ENCODE results near the gene ERBB2.
"Not testable (repeated sequence)": the region's sequence is repeated elsewhere in the genome, so short reads cannot be mapped to it uniquely, and the experiment has no call there.

The ERBB2 gene

DNA sequence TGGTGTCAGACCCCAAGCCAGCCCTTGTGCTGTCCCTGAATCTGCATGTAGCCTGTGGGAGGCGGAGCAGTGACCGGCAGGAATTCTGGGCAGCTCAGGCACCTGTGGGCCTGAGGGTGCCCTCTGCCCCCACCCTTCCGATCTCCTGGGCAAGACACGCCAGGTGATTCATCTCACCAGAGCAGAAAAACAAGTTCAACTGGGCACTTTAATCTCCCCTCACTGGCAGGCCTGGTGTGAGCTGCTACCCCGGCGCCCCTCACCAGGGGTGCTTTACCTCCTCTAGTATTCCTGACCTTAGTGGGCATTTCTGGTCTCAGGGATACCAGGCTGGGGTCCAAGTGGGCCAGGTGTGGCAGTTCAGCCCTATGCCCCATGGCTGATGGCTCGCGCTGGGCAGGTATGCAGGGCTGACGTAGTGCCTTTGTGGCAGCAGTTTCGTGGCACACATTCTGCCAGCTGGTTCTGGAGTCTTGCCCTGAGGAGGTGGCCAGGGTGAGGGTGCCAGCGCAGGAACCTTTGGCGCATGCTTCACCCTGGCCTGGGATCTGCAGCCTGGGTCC is 6.0 kb downstream of the ERBB2 start:
- DNase-seq: no peak

DNA sequence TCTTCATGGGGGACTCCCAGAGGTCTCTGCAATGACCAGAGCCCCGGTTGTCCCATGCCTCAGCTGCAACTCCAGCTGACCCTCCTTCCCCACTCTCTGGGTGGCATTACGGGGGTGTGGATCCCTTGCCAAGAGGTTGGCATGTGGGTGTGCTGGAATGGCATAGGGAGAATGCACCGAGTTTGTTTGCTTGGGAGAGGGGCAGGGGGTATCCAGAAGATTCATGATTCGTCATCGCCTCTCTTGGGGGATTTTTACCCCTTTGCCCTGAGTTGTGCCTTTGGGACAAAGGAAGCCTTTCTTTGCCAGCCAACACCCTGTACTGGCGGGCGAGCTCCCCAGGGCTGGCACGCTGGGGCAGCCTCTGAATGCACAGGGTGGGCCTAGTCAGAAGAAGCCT is 6.5 kb downstream of the ERBB2 start:
- no peak for DNase-seq

DNA sequence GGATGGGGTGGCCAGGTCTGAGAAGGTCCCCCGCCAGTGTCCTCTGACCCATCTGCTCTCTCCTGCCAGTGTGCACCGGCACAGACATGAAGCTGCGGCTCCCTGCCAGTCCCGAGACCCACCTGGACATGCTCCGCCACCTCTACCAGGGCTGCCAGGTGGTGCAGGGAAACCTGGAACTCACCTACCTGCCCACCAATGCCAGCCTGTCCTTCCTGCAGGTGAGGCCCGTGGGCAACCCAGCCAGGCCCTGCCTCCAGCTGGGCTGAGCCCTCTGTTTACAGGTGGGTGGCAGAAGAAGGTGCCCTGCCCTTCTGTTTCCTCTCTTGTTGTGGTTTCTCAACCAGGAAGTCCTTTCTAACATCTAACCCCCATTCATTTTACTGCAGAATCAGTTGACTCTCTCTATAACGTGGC is 7.1 kb downstream of the ERBB2 start:
- DNase-seq: no peak

DNA sequence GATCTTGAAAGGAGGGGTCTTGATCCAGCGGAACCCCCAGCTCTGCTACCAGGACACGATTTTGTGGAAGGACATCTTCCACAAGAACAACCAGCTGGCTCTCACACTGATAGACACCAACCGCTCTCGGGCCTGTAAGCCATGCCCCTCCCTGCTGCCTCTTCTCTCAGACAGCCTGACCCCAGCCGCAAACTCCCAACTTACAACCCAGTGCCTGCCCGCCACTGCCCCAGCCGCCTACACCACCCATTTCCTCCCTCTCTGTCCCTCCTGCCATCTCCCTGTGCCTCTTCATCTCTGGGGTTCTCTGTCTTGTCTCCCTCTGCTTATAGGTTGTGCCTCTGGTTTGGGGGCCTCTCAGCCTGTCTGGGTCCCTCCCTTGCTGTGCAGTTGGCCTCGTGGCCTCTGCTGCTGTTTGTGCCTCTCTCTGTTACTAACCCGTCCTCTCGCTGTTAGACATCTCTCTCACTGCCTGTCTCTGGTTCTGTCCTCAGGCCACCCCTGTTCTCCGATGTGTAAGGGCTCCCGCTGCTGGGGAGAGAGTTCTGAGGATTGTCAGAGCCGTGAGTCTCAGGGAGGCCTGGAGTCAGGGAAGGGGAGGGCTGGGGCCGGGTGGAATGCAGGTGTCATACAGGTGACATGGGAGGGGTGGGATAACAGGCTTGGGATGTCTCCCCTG is 9.6 kb downstream of the ERBB2 start:
- DNase-seq: no peak

DNA sequence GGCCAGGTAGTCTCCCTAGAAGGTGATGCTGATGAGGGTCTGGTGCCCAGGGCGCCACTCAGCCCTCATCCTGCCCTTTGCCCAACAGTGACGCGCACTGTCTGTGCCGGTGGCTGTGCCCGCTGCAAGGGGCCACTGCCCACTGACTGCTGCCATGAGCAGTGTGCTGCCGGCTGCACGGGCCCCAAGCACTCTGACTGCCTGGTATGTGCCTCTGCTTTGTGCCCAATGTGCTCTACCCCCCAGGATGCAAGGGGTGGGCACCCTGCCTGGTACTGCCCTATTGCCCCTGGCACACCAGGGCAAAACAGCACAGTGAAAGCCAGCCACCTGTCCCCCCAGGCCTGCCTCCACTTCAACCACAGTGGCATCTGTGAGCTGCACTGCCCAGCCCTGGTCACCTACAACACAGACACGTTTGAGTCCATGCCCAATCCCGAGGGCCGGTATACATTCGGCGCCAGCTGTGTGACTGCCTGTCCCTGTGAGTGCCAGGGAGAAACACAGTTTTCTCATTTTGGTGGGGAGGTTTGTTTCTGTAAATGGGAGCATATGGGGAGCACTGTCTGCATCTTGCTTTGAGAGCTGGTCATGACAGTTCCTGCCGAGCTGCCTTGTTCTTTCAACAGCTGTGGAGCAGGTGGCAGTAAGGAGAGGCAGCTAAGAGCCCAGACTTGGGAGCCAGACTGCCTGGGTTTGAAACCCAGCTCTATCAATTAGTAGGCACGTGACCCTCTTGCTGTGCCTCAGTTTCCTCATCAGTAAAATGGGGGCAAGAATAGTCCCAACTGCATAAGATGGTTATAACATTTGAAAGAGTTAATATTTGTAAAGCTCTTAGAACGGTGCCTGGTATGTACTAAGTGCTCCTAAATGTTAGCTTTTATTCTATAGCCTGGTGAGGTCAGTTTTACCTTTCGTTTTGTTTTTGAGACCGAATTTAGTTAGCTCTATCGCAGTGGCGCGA is 10.4 kb downstream of the ERBB2 start:
- DNase-seq: no peak

DNA sequence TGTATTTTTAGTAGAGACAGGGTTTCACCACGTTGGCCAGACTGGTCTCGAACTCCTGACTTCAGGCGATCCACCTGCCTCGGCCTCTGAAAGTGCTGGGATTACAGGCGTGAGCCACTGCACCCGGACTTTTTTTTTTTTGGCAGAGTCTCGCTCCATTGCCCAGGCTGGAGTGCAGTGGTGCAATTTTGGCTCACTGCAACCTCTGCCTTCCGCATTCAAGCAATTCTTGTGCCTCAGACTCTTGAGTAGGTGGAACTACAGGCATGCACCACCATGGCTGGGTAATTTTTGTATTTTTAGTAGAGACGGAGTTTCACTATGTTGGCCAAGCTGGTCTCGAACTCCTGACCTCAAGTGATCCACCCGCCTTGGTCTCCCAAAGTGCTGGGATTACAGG is 11.2 kb downstream of the ERBB2 start:
- not testable (repeated sequence) for DNase-seq

DNA sequence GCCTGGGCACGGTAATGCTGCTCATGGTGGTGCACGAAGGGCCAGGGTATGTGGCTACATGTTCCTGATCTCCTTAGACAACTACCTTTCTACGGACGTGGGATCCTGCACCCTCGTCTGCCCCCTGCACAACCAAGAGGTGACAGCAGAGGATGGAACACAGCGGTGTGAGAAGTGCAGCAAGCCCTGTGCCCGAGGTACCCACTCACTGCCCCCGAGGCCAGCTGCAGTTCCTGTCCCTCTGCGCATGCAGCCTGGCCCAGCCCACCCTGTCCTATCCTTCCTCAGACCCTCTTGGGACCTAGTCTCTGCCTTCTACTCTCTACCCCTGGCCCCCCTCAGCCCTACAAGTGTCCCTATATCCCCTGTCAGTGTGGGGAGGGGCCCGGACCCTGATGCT is 12.0 kb downstream of the ERBB2 start:
- DNase-seq: no peak

DNA sequence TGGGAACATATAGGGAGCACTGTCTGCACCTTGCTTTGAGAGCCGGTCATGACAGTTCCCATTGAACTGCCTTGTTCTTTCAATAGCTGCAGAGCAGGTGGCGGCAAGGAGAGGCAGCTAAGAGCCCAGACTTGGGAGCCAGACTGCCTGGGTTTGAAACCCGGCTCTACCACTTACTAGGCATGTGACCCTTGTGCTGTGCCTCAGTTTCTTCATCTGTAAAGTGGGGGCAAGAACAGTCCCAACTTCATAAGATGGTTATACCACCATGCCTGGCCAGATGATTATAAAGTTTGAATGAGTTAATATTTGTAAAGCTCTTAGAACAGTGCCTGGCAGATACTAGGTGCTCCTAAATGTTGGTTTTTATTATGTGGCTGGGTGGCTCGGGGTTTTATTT is 14.4 kb downstream of the ERBB2 start:
- DNase-seq: no peak

DNA sequence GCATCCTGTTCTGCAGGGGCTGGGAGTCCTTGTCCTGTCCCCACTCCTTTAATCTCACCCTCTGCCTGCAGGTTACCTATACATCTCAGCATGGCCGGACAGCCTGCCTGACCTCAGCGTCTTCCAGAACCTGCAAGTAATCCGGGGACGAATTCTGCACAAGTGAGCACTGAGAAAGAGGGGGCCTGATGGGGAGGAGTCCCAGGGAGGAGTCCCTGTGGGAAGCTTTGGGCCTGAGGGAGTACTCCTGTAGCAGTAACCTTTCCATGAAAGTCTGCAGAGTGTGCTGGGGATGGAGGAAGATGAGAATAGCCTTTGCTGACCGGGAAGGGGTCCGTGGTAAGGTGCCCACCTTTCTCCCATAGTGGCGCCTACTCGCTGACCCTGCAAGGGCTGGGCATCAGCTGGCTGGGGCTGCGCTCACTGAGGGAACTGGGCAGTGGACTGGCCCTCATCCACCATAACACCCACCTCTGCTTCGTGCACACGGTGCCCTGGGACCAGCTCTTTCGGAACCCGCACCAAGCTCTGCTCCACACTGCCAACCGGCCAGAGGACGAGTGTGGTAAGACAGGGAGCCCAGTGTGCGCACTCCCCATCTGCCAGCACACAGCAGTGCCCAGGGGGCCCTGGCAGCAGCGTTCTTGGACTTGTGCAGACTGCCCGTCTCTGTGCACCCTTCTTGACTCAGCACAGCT is 15.7 kb downstream of the ERBB2 start:
- DNase-seq: no peak

DNA sequence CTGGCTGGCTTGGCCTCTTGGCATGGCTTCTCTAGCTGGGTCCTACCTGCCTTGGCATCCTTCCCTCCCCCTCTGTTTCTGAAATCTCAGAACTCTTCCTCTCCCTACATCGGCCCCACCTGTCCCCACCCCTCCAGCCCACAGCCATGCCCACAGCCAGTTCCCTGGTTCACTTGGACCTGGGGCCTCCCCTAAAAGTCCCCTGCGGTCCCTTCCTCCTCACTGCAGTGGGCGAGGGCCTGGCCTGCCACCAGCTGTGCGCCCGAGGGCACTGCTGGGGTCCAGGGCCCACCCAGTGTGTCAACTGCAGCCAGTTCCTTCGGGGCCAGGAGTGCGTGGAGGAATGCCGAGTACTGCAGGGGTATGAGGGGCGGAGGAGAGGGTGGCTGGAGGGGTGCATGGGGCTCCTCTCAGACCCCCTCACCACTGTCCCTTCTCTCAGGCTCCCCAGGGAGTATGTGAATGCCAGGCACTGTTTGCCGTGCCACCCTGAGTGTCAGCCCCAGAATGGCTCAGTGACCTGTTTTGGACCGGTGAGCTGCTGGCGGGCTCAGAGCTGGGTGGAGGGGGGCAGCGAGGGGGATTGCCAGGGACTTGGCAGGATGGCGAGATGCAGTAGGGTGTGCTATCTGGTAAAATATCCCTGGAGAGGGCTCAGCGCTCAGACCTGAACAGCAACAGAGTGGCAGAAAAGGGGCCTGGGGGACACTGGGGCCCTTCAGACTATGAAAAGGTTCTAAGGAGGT is 16.4 kb downstream of the ERBB2 start:
- no peak for DNase-seq

DNA sequence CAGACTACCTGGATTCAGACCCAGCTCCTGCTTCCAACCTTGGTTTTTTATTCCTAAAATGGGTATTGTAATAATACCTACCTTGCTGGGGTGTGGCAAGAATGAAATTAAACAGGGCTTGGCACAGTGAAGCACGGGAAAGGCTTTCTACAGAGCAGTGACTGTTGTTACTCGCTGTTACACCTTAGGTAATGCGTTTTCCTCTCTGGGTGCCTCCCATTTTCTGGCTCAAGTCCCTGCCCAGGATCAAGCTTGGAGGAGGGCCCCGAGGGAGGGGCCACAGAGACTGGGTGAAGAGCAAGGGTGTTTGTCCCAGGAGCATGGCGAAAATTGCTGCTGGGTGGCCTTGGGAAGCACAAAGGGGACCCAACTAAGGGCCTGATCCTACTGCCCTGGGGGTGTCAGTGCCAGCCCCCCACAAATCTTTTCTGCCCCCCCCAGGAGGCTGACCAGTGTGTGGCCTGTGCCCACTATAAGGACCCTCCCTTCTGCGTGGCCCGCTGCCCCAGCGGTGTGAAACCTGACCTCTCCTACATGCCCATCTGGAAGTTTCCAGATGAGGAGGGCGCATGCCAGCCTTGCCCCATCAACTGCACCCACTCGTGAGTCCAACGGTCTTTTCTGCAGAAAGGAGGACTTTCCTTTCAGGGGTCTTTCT is 17.1 kb downstream of the ERBB2 start:
- no peak for DNase-seq

DNA sequence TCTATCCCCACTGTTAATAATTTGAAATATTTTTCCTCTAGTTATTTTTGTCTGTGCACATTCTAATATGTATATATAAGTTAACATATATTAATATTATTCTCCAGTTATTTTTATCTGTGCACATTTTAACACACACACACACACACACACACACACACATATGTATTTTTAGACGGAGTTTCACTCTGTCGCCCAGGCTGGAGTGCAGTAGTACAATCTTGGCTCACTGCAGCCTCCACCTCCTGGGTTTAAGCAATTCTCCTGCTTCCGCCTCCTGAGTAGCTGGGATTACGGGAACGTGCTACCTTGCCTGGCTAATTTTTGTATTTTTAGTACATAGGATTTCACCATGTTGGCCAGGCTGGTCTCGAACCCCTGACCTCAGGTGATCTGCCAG is 17.8 kb downstream of the ERBB2 start:
- DNase-seq: no peak

DNA sequence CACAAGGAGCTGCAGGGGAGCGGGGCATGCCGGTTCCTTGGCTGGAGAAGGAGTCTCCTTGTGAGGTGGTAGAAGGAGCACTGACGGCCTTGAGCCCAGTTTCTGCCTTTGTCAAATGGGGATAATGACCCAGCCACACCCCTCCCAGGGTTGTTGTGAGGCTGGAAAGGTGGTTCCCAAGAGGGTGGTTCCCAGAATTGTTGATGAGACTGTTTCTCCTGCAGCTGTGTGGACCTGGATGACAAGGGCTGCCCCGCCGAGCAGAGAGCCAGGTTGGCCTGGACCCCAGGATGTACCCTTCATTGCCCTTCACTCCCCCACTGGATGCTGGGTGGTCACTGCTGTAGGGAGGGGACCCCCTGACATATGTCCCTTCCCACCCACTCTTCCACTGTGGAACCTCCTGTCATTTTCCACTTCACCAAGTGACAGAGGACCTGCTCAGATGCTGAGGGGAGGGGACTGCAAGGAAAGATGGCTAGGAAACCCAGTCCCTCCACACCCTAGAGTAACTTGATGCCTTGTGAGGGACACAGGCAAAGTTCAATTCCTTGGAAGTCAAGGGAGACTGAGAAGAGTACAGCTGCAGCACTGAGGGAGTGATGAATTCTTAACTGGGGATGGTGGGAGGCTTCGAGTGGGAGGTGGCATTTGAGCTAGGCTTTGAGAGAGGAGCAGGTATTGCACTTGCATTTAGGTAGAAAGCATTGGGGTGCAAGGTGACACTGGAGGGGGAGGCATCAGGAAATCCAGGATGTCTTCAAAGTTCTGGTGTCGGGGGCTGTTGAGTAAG is 19.9 kb downstream of the ERBB2 start:
- no peak for DNase-seq

DNA sequence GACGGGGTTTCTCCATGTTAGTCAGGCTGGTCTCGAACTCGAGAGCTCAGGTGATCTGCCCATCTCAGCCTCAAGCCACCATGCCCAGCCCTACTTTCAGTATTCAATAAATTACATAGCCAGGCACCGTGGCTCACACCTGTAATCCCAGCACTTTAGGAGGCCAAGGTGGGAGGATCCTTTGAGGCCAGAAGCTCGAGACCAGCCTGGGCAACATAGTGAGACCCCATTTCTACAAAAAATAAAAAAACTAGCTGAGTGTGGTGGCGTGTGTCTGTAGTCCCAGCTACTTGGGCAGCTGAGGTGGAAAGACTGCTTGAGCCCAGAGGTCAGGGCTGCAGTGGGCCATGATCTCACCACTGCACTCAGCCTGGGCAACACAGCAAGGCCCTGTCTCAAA is 22.2 kb downstream of the ERBB2 start:
- no peak for DNase-seq

DNA sequence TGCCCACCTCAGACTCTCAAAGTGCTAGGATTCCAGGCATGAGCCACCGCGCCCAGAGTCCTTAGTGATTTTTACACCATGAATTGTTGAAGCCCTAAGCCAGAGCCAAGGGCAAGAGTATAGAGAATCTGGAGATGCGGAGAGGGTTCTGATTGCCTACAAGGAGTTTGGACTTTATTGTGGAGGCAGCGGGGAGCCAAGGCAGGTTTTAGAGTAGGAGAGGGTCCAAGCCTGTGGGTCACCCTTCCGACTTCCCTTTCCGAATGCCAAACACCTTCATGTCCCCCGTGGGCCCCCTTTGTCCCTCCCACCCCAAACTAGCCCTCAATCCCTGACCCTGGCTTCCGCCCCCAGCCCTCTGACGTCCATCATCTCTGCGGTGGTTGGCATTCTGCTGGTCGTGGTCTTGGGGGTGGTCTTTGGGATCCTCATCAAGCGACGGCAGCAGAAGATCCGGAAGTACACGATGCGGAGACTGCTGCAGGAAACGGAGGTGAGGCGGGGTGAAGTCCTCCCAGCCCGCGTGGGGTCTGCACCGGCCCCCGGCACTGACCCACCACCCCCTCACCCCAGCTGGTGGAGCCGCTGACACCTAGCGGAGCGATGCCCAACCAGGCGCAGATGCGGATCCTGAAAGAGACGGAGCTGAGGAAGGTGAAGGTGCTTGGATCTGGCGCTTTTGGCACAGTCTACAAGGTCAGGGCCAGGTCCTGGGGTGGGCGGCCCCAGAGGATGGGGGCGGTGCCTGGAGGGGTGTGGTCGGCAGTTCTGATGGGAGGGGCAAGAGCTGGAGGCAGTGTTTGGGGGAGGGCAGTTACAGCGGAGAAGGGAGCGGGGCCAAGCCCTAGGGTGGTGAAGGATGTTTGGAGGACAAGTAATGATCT is 23.3 kb downstream of the ERBB2 start:
- no peak for DNase-seq

DNA sequence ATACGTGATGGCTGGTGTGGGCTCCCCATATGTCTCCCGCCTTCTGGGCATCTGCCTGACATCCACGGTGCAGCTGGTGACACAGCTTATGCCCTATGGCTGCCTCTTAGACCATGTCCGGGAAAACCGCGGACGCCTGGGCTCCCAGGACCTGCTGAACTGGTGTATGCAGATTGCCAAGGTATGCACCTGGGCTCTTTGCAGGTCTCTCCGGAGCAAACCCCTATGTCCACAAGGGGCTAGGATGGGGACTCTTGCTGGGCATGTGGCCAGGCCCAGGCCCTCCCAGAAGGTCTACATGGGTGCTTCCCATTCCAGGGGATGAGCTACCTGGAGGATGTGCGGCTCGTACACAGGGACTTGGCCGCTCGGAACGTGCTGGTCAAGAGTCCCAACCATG is 24.9 kb downstream of the ERBB2 start:
- DNase-seq: no peak

DNA sequence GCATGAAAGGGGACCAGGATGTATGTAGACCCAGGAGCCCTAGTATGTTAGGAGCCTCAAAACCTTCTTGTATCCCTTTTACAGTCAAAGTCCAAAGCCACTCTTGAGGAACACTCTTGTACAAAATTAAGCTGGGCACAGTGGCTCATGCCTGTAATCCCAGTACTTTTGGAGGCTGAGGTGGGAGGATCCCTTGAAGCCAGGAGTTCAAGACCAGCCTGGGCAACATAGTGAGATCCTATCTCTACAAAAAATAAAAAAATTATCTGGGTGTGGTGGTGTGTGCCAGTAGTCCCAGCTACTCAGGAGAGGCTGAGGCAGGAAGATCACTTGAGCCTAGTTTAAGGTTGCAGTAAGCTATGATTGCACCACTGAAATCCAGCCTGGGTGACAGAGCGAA is 26.1 kb downstream of the ERBB2 start:
- DNase-seq: not testable (repeated sequence)

DNA sequence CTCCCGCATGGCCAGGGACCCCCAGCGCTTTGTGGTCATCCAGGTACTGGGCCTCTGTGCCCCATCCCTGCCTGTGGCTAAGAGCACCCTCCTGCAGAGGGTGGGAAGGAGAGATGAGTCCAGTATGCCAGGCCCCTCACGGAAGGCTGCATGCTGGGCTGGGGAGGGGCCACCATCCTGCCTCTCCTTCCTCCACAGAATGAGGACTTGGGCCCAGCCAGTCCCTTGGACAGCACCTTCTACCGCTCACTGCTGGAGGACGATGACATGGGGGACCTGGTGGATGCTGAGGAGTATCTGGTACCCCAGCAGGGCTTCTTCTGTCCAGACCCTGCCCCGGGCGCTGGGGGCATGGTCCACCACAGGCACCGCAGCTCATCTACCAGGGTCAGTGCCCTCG is 26.8 kb downstream of the ERBB2 start:
- no peak for DNase-seq

DNA sequence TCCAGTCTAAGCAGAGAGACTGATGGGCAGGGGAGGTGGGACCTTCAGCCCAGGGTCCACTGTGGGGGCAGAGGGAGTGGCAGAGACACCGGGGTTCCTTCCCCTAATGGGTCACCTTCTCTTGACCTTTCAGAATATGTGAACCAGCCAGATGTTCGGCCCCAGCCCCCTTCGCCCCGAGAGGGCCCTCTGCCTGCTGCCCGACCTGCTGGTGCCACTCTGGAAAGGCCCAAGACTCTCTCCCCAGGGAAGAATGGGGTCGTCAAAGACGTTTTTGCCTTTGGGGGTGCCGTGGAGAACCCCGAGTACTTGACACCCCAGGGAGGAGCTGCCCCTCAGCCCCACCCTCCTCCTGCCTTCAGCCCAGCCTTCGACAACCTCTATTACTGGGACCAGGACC is 27.7 kb downstream of the ERBB2 start:
- no peak for DNase-seq

DNA sequence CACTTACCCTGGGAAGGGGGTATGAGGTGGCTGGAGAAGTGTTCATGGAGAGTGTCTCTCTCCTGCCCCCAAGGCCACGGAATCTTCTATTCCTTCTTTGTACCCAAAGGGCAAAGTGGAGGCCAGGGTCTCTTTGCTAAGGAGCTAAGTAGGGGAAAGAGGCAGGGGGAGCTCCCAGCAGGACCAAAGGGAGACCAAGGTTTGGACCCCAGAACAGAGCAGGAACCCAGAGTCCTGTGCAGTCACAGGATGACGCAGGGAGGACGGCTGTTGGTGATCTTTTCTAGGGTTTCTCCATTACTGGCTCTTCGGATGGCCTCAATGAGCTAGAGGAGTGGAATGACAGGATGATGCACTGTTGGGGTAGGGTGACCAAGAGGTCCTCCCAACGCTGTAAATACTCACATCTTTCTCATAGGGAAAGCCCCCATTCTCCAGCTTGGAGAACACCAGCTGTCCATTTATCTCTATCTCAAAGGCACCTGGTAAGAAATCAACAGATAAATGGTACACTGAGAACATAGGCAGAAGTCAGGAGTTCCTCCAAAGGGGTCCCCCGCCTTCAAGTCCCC is 29.5 kb downstream of the ERBB2 start:
- DNase-seq: no peak
